Cardiac fibroblast (primary cell): ENCODE results near the gene ZSCAN20.

ENCODE experiments used
- DNase-seq, 2 donors: peaks; one replicate each; pipeline versions ENCODE4 v3.0.0 to v3.0.0-alpha.2; 2010; ENCODE audit warnings: low read depth in 2 of 2
- H3K4me3 ChIP-seq, 2 donors: replicated peaks in 1 of 2; 1 replicate in 1 of 2; 2 replicates in 1 of 2; pipeline ENCODE4 v1.5.1; 2011; ENCODE audit warnings: low read depth in 2 of 2, low read length in 2 of 2, mild to moderate bottlenecking in 2 of 2, moderate library complexity in 1 of 2
- CTCF ChIP-seq: IDR thresholded peaks from one replicate; pipeline ENCODE4 v1.5.1; 2011; ENCODE audit warnings: low read depth, mild to moderate bottlenecking, low read length, inconsistent platforms

Gene ZSCAN20

DNA sequence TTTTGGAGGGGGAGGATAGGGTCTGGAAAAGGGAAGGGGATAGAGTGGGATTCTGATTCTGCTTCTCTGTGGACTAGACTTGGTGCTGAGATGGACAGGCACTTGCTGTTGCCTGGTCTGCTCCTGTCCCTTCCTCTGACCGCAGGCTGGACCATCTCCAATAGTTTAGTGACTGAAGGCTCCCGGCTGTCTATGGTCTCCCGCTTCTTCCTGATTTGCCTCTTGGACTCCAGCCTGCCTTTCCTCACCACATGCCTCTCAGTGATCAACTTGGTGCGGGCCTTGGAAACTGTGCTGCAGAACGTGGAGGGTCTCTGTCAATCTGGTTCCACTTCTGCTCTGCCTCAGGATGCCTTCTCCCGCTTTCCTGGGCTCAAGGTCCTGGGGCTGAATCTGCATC lies 6.3 kb upstream of the ZSCAN20 start:
- H3K4me3 ChIP-seq, result no peak overlapping the region
- no peak for DNase-seq
- TF ChIP-seq CTCF, result no peak

DNA sequence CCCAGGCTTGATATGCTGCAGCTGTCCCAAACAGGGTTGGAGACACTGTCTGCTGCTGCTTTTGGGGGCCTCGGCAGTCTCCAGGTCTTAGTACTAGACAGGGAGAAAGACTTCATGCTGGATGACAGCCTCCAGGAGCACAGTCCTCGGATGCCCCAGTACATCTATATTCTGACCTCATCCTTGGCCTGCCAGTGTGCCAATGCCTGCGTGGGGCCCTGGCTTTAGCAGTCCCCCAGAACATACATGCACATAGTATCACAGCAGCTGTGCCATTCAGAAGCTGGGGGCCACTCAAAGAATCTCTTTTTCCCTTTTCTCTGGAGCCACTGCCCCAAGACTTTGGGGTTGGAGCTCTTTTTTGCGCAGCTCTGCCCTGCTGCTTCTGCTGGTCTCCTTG lies 4.4 kb upstream of the ZSCAN20 start:
- DNase-seq, result no peak
- H3K4me3 ChIP-seq, result no peak overlapping the region
- no peak for TF ChIP-seq CTCF

GRCh38 chr1:33468531-33468930 lies 3.9 kb upstream of the ZSCAN20 start:
- no peak overlapping the region for H3K4me3 ChIP-seq
- no peak for DNase-seq
- no peak for TF ChIP-seq CTCF

- H3K4me3 ChIP-seq, result no peak overlapping the region
- no peak for DNase-seq
- TF ChIP-seq CTCF, result no peak
Observed at GRCh38 chr1:33468967-33469366, 3.5 kb upstream of the ZSCAN20 start.

DNA sequence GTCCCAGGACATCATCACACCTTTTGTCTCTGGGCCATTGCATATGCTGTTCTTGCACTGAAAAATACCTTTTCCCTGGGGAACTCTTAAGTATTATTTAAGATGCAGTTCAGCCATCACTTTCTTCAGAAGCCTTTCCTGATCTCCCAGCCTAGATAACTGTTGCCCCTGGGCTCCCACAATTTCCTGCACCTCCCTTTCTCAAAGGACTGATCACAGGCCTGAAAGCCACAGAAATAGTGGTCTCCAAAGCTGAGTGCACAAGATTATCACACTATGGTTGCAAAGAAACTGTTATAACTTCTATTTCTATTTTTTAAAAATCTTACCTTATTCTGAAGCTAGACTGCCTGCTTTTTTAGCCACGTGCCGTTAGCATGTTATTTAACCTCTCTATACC lies 2.8 kb upstream of the ZSCAN20 start:
- H3K4me3 ChIP-seq, result no peak overlapping the region
- DNase-seq, result no peak
- TF ChIP-seq CTCF, result no peak

DNA sequence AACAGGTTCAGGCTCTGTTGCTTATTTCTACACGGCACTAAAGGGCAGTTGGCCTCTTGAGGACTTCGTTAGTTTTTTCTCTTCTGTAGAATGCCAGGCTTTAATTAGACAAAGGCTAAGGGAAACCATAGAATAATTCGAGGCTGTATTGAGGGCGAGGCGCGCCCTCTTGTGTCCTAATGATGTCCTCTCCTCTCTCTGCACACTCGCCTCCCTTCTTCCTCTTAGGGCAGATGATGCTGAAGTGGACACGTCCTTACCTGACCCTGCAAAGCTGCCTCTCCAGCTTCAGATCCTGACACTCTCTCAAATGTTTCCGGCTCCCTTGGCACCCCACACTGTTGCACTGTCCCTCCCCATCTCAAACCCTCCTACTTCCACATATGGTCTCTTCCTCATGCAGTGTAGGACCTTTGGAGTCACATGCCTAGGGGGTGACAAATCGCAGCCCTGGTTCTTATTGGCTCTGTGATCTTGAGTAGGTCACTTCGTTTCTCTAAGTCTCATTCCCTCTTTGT lies 1.9 kb upstream of the ZSCAN20 start:
- peak; percentile 82 for TF ChIP-seq CTCF
- DNase-seq, result peak; percentile 89 to 91
- H3K4me3 ChIP-seq, result no peak overlapping the region

DNA sequence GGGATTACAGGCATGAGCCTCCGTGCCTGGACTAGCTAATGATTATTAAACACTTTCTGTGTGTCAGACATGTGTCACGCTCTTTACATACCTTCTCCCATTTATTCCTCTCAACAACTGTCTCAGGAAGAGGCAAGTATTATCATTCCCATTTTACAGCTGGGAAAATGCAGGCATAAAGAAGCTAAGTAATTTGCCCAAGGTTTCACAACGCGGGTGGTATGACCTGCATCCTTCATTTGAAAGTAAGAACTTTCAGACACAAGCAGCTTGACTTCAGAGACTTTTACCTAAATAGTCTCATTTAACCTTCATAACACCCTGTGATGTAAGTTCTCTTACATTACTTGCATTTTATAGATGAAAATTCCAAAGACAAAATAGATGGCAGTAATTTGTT lies 1.0 kb upstream of the ZSCAN20 start:
- no peak for TF ChIP-seq CTCF
- H3K4me3 ChIP-seq, result no peak overlapping the region
- no peak for DNase-seq
